ENCODE measurements around the gene ZNF77. TPM values are rescaled to one million over a fixed set of nuclear protein-coding genes. Genes with fewer than 3 reads are reported as not detected.
"Not testable (repeated sequence)": the region's sequence is repeated elsewhere in the genome, so short reads cannot be mapped to it uniquely, and the experiment has no call there.

ZNF77 gene
- total RNA-seq, 1 donor from 2014 or later = 3.2 TPM

DNA sequence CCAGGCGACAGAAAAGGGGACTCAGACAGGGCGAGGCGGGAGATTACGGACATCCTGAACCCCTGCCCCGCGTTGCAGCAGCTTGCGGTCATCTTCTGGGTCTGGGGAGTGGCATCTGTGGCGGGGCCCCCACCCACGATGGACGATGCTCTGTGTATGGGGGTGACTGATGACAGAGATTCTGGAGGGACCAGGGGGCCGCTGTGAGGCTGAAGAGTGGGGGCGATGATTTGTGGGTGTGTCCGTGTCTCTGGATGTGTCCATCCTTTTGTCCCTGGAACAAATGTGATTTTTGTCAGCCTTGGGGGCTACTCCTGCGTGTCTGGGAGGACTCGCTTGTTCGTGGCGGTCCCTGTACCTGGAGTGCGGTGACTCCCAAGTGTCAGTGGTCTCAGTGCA is 17.7 kb downstream of the ZNF77 start:
- H3K27ac Mint-ChIP-seq = no peak overlapping the region
- intact Hi-C loops (cut with micrococcal nuclease) = no loop called here
- H3K4me1 Mint-ChIP-seq (ENCODE audit: low read depth) = no peaks in the 10 kb centered on the region
- no peaks in the 10 kb centered on the region for H3K27me3 Mint-ChIP-seq (ENCODE audit: insufficient read depth)
- H3K4me3 Mint-ChIP-seq = no peak overlapping the region
- no peak for DNase-seq (ENCODE audit: low spot score)
- peaks cover 22% of the 10 kb centered on the region for H3K9me3 Mint-ChIP-seq
- H3K36me3 Mint-ChIP-seq (ENCODE audit: low read depth) = peaks cover 8% of the 10 kb centered on the region

DNA sequence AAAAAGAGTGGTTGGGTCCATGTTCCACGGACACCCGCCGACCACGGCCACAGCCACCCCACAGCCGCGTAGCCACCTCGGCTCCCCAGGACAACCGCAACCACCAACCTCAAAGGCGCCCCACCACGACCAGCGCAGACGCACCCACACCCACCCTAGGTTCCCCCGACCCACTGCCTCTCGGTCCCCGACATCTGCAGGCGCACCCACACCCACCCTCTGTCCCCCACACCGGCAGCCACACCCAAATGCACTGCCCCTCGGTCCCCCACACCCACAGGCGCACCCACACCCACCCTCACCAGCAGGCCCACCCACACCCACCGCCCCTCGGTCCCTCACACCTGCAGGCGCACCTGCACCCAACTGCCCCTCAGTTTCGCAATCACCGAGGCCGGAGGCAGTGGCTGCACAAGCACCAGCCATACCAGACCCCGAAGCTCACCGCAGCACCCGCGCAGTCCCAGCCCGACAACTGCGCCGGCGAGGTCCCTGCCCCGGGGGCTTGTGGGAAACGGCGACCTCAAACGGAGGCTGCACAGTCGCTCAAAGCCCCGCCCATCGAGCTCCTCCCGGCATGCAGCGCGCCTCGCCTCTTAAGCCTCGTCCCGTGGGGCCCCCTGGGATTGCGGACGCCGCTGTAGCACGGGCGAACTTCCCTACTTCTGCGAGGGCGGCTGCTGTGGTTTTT is 18.3 kb downstream of the ZNF77 start:
- peaks cover 19% of the 10 kb centered on the region for H3K9me3 Mint-ChIP-seq

DNA sequence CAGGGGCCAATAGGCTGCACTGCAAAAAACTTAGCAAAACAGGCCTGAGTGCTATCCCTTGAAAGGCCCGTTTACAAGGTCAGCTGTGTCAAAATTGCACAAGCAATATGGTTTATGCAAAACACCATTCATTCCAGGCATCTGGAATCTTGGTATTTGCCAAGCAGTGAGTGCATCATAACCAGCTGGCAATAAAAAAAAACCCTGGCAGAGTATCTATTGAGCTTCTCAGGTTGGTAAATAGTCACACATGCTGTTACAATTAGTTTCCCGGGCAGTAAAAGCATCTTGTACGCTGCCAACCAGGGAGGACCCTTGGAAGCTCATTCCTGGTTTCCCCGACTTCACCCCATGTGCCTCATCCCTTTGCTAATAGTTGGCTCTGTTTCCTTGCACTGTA is 21.3 kb downstream of the ZNF77 start:
- Mint-ChIP-seq H3K4me1 (ENCODE audit: low read depth) (no peaks in the 10 kb centered on the region), H3K9me3 (peaks cover 17% of the 10 kb centered on the region), H3K27ac (no peak overlapping the region), H3K36me3 (ENCODE audit: low read depth) (peaks cover 6% of the 10 kb centered on the region), H3K4me3 (no peak overlapping the region), H3K27me3 (ENCODE audit: insufficient read depth) (no peaks in the 10 kb centered on the region)
- DNase-seq (ENCODE audit: low spot score) = no peak
- intact Hi-C loops (cut with micrococcal nuclease) = no loop called here

More for the DNA sequence above, 18.3 kb downstream of the ZNF77 start:
- intact Hi-C loops (cut with micrococcal nuclease) = no loop called here
- H3K4me1 Mint-ChIP-seq (ENCODE audit: low read depth) = no peaks in the 10 kb centered on the region
- H3K36me3 Mint-ChIP-seq (ENCODE audit: low read depth) = peaks cover 6% of the 10 kb centered on the region
- no peaks in the 10 kb centered on the region for H3K27me3 Mint-ChIP-seq (ENCODE audit: insufficient read depth)
- DNase-seq (ENCODE audit: low spot score) = no peak
- H3K4me3 Mint-ChIP-seq = no peak overlapping the region
- no peak overlapping the region for H3K27ac Mint-ChIP-seq

DNA sequence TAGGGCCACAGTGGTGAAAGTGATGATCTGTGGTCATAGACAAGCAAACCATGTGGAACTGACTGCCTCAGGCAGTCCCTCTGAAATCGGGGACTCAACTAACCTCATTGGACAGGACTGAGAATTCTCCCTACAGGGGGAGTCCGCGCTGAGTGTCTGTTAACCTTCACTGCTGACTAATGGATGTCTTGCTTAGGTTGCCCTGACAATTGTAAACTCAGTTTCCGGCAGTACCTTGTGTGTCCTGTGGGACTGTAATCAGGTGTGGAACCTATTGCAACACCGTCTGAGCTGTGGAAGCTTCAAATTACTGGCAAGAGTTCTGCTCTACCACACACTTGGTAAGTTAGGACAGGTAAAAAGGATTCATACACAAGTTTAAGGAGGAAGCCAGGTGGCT is 21.8 kb downstream of the ZNF77 start:
- peaks cover 10% of the 10 kb centered on the region for H3K36me3 Mint-ChIP-seq (ENCODE audit: low read depth)
- H3K9me3 Mint-ChIP-seq = peaks cover 20% of the 10 kb centered on the region
- H3K4me3 Mint-ChIP-seq = no peak overlapping the region
- H3K27me3 Mint-ChIP-seq (ENCODE audit: insufficient read depth) = no peaks in the 10 kb centered on the region
- intact Hi-C loops (cut with micrococcal nuclease) = no loop called here
- no peak overlapping the region for H3K27ac Mint-ChIP-seq
- no peaks in the 10 kb centered on the region for H3K4me1 Mint-ChIP-seq (ENCODE audit: low read depth)
- no peak for DNase-seq (ENCODE audit: low spot score)

DNA sequence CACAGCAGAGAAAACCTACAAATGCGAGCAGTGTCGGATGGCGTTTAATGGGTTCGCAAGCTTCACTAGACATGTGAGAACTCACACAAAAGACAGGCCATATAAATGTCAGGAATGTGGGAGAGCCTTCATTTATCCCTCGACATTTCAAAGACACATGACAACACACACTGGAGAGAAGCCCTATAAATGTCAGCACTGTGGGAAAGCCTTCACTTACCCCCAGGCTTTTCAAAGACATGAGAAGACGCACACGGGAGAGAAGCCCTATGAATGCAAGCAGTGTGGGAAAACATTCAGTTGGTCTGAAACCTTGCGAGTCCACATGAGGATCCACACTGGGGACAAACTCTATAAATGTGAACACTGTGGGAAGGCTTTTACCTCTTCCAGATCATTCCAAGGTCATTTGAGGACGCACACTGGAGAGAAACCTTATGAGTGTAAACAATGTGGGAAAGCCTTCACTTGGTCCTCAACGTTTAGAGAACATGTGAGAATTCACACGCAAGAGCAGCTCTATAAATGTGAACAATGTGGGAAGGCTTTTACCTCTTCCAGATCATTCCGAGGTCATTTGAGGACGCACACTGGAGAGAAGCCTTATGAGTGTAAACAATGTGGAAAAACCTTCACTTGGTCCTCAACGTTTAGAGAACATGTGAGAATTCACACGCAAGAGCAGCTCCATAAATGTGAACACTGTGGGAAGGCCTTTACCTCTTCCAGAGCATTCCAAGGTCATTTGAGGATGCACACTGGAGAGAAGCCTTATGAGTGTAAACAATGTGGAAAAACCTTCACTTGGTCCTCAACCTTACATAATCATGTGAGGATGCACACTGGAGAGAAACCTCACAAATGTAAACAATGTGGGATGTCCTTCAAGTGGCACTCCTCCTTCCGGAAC is 27.2 kb downstream of the ZNF77 start:
- Mint-ChIP-seq H3K27me3 (ENCODE audit: insufficient read depth) (no peaks in the 10 kb centered on the region), H3K9me3 (peaks cover 51% of the 10 kb centered on the region), H3K27ac (no peak overlapping the region), H3K4me3 (no peak overlapping the region), H3K36me3 (ENCODE audit: low read depth) (peaks cover 37% of the 10 kb centered on the region), H3K4me1 (ENCODE audit: low read depth) (no peaks in the 10 kb centered on the region)
- no peak for DNase-seq (ENCODE audit: low spot score)
- intact Hi-C loops (cut with micrococcal nuclease) = no loop called here

DNA sequence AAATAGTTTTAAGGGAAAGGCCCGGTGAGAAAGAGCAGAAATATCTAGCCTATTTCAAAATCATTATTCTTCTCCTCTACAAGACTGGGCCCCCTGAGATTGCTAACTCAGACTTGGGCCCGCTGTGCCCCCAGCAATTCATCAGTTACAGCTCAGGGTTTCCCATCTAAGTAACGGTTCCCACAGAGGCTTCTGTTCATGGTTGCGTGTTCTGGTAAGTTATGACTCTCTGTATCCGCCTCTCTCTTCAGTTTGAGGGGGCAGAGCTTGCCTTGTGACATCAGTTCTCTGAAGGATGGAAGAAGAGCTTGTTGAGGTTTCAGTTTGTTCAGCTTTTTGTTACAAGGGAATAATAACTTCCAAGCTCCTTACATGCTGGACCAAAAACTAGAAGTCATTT is 32.5 kb downstream of the ZNF77 start:
- peaks cover 32% of the 10 kb centered on the region for H3K36me3 Mint-ChIP-seq (ENCODE audit: low read depth)
- no peak for DNase-seq (ENCODE audit: low spot score)
- H3K4me3 Mint-ChIP-seq = no peak overlapping the region
- H3K9me3 Mint-ChIP-seq = peaks cover 65% of the 10 kb centered on the region
- H3K27ac Mint-ChIP-seq = no peak overlapping the region
- H3K4me1 Mint-ChIP-seq (ENCODE audit: low read depth) = peaks cover 5% of the 10 kb centered on the region
- intact Hi-C loops (cut with micrococcal nuclease) = no loop called here
- H3K27me3 Mint-ChIP-seq (ENCODE audit: insufficient read depth) = no peaks in the 10 kb centered on the region

DNA sequence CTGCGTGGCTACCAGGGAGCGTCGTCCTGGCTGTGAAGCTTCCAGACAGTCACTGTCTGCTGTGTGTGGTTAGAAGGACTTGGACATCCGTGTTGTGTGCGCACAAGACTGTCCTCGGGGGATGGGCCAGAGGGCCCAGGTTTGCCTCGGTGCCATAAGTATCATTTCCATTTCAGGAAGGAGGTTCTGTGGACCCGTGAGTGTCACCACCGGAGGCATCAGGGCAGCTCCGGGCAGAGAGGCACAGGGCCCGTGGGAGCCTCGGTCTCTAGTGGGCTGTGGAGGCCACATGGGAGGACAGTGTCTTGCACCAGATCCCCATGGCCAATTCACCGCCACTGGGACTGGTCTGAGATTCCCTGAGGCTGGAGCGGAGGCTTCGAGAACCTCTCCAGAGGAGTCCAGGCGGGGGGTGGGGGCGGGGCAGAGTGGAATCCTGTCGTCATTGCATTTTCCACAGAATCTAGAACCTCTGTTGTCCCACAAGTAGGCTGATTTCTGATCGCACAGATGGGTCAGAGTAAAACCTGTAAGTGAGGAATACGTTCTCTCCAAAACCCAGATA is 38.1 kb downstream of the ZNF77 start:
- intact Hi-C loops (cut with micrococcal nuclease) = no loop called here
- no peak overlapping the region for H3K27ac Mint-ChIP-seq

DNA sequence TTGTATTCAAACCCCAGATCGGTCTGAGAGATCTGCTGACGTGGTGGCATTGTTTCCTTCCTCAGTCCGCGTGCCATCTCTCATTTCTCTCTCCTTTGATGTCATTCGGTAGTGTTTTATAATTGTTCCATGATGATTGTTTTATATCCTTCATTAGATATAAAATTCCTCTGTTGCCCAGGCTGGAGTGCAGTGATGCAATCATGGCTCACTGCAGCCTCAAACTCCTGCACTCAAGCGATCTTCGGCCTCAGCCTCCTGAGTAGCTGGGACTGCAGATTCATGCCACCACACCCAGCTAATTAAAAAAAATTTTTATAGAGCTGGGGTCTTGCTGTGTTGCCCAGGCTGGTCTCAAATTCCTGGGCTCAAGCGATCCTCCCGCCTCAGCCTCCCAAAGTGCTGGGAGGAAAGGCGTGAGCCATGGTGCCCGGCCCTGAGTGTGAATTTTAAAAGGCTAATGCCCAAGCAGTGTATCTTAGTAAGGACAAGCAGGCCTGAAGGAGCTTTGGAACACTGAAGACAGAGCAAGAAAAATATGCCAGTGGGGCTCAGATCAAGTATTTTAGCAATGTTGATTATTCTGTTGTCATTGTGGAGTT is 38.8 kb downstream of the ZNF77 start:
- H3K9me3 Mint-ChIP-seq = peaks cover 22% of the 10 kb centered on the region
- intact Hi-C loops (cut with micrococcal nuclease) = no loop called here
- no peaks in the 10 kb centered on the region for H3K27me3 Mint-ChIP-seq (ENCODE audit: insufficient read depth)
- peaks cover 5% of the 10 kb centered on the region for H3K4me1 Mint-ChIP-seq (ENCODE audit: low read depth)
- no peak overlapping the region for H3K27ac Mint-ChIP-seq
- DNase-seq (ENCODE audit: low spot score) = no peak
- H3K36me3 Mint-ChIP-seq (ENCODE audit: low read depth) = peaks cover 8% of the 10 kb centered on the region
- no peak overlapping the region for H3K4me3 Mint-ChIP-seq

More for the DNA sequence above, 38.1 kb downstream of the ZNF77 start:
- H3K36me3 Mint-ChIP-seq (ENCODE audit: low read depth) = peaks cover 10% of the 10 kb centered on the region
- H3K4me1 Mint-ChIP-seq (ENCODE audit: low read depth) = peaks cover 5% of the 10 kb centered on the region
- no peaks in the 10 kb centered on the region for H3K27me3 Mint-ChIP-seq (ENCODE audit: insufficient read depth)
- H3K4me3 Mint-ChIP-seq = no peak overlapping the region
- H3K9me3 Mint-ChIP-seq = peaks cover 25% of the 10 kb centered on the region
- no peak for DNase-seq (ENCODE audit: low spot score)

DNA sequence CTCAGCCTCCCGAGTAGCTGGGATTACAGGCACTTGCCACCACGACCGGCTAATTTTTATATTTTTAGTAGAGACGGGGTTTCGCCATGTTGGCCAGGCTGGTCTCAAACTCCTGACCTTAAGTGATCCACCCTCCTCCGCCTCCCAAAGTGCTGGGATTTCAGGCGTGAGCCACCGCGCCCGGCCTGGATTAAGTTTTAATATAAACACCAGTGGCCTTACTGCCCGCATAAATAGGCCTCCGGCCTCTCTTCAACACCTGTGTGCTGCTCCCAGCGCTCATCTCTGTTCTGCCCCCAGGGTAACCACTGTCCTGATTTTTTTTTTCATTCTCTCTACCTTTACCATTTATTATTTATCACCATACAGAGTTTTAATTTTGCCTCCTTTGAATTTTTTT is 41.4 kb downstream of the ZNF77 start:
- intact Hi-C loops (cut with micrococcal nuclease); H3K27ac Mint-ChIP-seq; H3K4me1 Mint-ChIP-seq (ENCODE audit: low read depth); H3K9me3 Mint-ChIP-seq; H3K27me3 Mint-ChIP-seq (ENCODE audit: insufficient read depth); DNase-seq (ENCODE audit: low spot score); H3K4me3 Mint-ChIP-seq; H3K36me3 Mint-ChIP-seq (ENCODE audit: low read depth): not testable (repeated sequence)

DNA sequence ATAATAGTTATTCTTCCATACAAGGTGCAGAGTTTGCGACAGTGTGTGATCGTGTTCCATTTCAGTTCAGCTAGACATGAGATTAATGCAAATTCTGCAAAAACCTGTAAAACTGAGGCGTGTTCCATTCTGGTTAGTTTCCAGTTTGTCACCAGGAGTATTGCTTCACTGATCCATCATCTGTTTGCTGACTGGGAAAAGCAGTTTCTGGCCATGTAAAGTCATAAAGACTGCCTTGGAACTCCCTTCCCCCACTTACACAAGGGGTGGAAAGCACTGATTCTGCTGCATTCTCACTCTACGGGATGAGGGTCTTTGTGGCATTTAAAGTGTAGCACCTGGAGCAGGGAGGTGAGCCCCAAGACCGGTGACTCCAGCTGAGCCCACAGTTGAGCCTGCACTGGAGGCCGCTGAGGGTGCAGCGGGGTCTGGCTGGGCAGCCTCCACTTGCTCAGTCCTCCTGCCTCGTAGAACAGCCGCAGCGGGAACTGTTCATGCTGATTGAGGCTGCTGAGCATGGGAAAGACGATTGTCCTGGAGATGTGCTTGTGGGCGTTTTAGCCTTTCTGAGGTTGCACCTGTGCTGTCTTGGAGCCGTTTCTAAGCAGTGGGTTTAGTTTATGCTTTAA is 42.1 kb downstream of the ZNF77 start:
- peak overlapping the region; percentile 40 for H3K4me3 Mint-ChIP-seq
- DNase-seq (ENCODE audit: low spot score) = no peak
- H3K9me3 Mint-ChIP-seq = peaks cover 11% of the 10 kb centered on the region
- no peaks in the 10 kb centered on the region for H3K27me3 Mint-ChIP-seq (ENCODE audit: insufficient read depth)
- peaks cover 4% of the 10 kb centered on the region for H3K36me3 Mint-ChIP-seq (ENCODE audit: low read depth)
- no peak overlapping the region for H3K27ac Mint-ChIP-seq
- H3K4me1 Mint-ChIP-seq (ENCODE audit: low read depth) = peaks cover 4% of the 10 kb centered on the region
- intact Hi-C loops (cut with micrococcal nuclease) = no loop called here

DNA sequence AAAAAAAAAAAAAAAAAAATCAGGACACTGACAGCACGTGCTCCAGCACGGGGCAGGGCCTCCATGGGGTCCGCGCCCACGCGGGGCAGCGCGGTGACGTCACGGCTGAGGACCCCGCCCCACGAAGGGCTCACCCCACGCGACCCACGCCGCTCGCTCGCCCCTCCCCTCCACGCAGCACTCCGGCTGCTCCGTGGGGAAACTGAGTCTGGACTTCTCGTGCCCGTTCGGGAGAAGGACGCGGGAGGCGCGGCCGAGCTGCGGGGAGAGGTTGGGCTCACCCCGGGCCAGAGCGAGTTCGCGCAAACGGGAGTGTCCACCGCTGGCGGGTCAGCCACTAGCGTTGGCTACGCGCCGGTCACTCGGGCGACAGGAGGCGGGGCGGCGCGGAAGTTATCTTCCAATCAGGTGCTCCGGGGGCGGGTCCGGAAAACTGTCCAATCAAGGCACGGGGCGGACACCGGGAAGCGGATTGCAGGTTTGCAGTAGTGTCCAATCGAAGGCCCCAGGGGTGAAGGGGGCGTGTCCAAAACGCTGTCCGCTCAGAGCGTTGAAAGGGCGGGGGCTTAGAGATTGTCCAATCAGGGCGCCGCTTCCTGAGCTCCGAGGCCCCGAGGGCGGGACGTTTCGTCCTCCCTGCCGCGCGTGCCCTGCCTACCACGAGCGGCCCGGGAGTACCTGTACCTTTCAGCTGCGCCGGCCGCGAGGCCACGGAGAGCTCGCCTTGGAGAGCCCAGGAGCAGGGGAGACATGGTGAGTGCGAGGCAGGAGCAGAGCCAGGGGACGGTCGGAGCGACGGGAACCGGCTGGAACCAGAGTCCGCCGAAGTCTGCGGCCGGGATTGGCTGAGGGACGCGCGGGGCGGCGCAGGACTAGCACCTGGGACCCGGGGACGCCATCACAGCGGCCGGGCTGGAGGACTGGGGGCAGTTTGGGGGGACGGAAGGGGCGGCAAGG is 44.2 kb downstream of the ZNF77 start, which contains the start of gene ZNF57:
Gene ZNF57 (plus strand): TSS at position 633 of the 957 bp plus-strand sequence. CDS start 118 bp downstream, at position 751.
- Mint-ChIP-seq H3K27me3 (ENCODE audit: insufficient read depth) (no peaks in the 10 kb centered on the region), H3K27ac (peak within 1 kb of the TSS; percentile 85), H3K9me3 (peaks cover 19% of the 10 kb centered on the region), H3K4me3 (peak within 1 kb of the TSS; percentile 93), H3K36me3 (ENCODE audit: low read depth) (no peaks in the 10 kb centered on the region), H3K4me1 (ENCODE audit: low read depth) (peaks cover 4% of the 10 kb centered on the region)
- intact Hi-C loops (cut with micrococcal nuclease) = loop anchor here (1.0 to 2.0 kb wide), 2 partner anchors 50 to 59 kb away; partner anchors contain the start of gene ZNF555
- DNase-seq (ENCODE audit: low spot score) = peak; percentile 87

Measured in activated T-helper 1 cell treated with anti-CD3 and anti-CD28 coated beads, Interleukin-12 subunit alpha, Interleukin-12 subunit beta, Interleukin-2, Interleukin-4 antibody, amounts not matched to agents 30 ng/mL and 10 ng/mL and 1 ng/mL, durations not matched to agents 14 hours and 24 hours and 36 hours (primary cell).